NCI-H1105 (cell line): ENCODE measurements around the gene CBX4.
A peak's percentile ranks its signal among the peaks of the same experiment; 100 is the strongest.

Source experiments
- DNase-seq: peaks from one replicate; lab custom pipeline; 2025; lab: John Stamatoyannopoulos, UW

Gene CBX4

GRCh38 chr17:79839356-79840268, at the start of gene CBX4:
Gene CBX4, minus strand, starts transcription at chr17:79839440. Its CDS starts 189 bp downstream, at chr17:79839251.
- DNase-seq: peak; percentile 80

- no peak for DNase-seq
Observed at GRCh38 chr17:79888009-79888540, 48.8 kb upstream of the CBX4 start.

GRCh38 chr17:79887451-79887991, 48.3 kb upstream of the CBX4 start:
- DNase-seq: no peak

GRCh38 chr17:79883202-79883601, 44.0 kb upstream of the CBX4 start:
- DNase-seq: no peak

GRCh38 chr17:79878329-79878947, 39.2 kb upstream of the CBX4 start:
- no peak for DNase-seq

GRCh38 chr17:79877041-79877440, 37.8 kb upstream of the CBX4 start:
- DNase-seq: no peak

- DNase-seq: no peak
Observed at GRCh38 chr17:79875511-79875910, 36.3 kb upstream of the CBX4 start.

- peak; percentile 23 for DNase-seq
Observed at GRCh38 chr17:79874329-79874981, 35.2 kb upstream of the CBX4 start.

- DNase-seq: no peak
Observed at GRCh38 chr17:79873583-79873982, 34.3 kb upstream of the CBX4 start.

- no peak for DNase-seq
Observed at GRCh38 chr17:79872762-79873161, 33.5 kb upstream of the CBX4 start.

- DNase-seq: no peak
Observed at GRCh38 chr17:79871131-79871530, 31.9 kb upstream of the CBX4 start.

GRCh38 chr17:79870540-79870939, 31.3 kb upstream of the CBX4 start:
- DNase-seq: no peak

GRCh38 chr17:79866791-79867518, 27.7 kb upstream of the CBX4 start:
- no peak for DNase-seq

GRCh38 chr17:79865351-79866210, 26.3 kb upstream of the CBX4 start:
- no peak for DNase-seq

GRCh38 chr17:79864617-79865250, 25.5 kb upstream of the CBX4 start:
- DNase-seq: no peak

GRCh38 chr17:79864147-79864546, 24.9 kb upstream of the CBX4 start:
- DNase-seq: no peak

GRCh38 chr17:79862771-79863440, 23.7 kb upstream of the CBX4 start:
- DNase-seq: no peak

- DNase-seq: no peak
Observed at GRCh38 chr17:79862238-79862637, 23.0 kb upstream of the CBX4 start.

- no peak for DNase-seq
Observed at GRCh38 chr17:79861413-79862216, 22.4 kb upstream of the CBX4 start.
